GM21360 (cell line): Measurements from ENCODE around the gene SRR.

ENCODE experiments used
- ATAC-seq: cut with Tn5 transposase; IDR thresholded peaks from one replicate; pipeline ENCODE4 v1.9.1; 2021; ENCODE audit warnings: mild to moderate bottlenecking, moderate library complexity; ENCODE audit not compliant: unreplicated experiment

The SRR gene

GRCh38 chr17:2369551-2370210 lies 65.9 kb downstream of the SRR start:
- ATAC-seq, result no peak

GRCh38 chr17:2370211-2370589 lies 66.5 kb downstream of the SRR start:
- ATAC-seq, result no peak

- no peak for ATAC-seq
Measured at GRCh38 chr17:2371183-2372130, 67.7 kb downstream of the SRR start.

- ATAC-seq, result no peak
Measured at GRCh38 chr17:2372180-2372579, 68.4 kb downstream of the SRR start.

- ATAC-seq, result no peak
Measured at GRCh38 chr17:2372681-2373080, 68.9 kb downstream of the SRR start.

GRCh38 chr17:2373179-2373578 lies 69.4 kb downstream of the SRR start:
- ATAC-seq, result no peak
